K562 (cell line): ENCODE results near the gene ACTL8. TPM values are rescaled to one million over a fixed set of nuclear protein-coding genes. Genes with fewer than 3 reads are reported as not detected.

ENCODE experiments used
- ARID4B ChIP-seq: sonication (generic); formaldehyde crosslinking; IDR thresholded peaks from 2 replicates; pipeline ENCODE4 v1.8.0; 2022; ENCODE audit warnings: mild to moderate bottlenecking, missing genetic modification reagents
- CBX5 ChIP-seq: IDR thresholded peaks from 2 replicates; pipeline ENCODE4 v1.6.1; 2014; ENCODE audit warnings: low read depth, borderline replicate concordance
- CBX8 ChIP-seq: fragments of 200-600 bp; sonication (generic); IDR thresholded peaks from 2 replicates; pipeline ENCODE4 v1.6.1; 2012; ENCODE audit warnings: borderline replicate concordance, mixed run types, low read depth, mild to moderate bottlenecking, moderate library complexity, mixed read lengths, low read length, control low read depth, inconsistent platforms; ENCODE audit not compliant: poor library complexity, severe bottlenecking; ENCODE audit errors: extremely low read depth
- ELF2 ChIP-seq: fragments of 250-450 bp; sonication (Bioruptor Pico); IDR thresholded peaks from 2 replicates; pipeline ENCODE4 v1.5.0; 2021; ENCODE audit warnings: mild to moderate bottlenecking
- ETV1 ChIP-seq: fragments of 450-650 bp; conservative IDR thresholded peaks from 2 replicates; pipeline ENCODE4 v1.6.1; 2016; ENCODE audit warnings: missing genetic modification characterization, control low read depth, low read depth, missing compliant biosample characterization
- L3MBTL2 ChIP-seq: fragments of 450-650 bp; IDR thresholded peaks from 2 replicates; pipeline ENCODE4 v1.6.1; 2016; ENCODE audit warnings: mild to moderate bottlenecking, moderate library complexity
- MEIS2 ChIP-seq: fragments of 450-650 bp; IDR thresholded peaks from 2 replicates; pipeline ENCODE4 v1.6.1; 2014; ENCODE audit warnings: mild to moderate bottlenecking; ENCODE audit not compliant: partially characterized antibody
- NR3C1 ChIP-seq: sonication (generic); formaldehyde crosslinking; IDR thresholded peaks from 2 replicates; pipeline ENCODE4 v1.8.1; 2022; ENCODE audit warnings: missing genetic modification reagents
- PRPF4 ChIP-seq: fragments of 200-400 bp; formaldehyde crosslinking; IDR thresholded peaks from one replicate; pipeline ENCODE4 v1.6.1; 2017; ENCODE audit warnings: low read length, low read depth, mild to moderate bottlenecking; ENCODE audit not compliant: insufficient read depth, poor library complexity, severe bottlenecking
- PTBP1 ChIP-seq: fragments of 200-400 bp; formaldehyde crosslinking; IDR thresholded peaks from 2 replicates; pipeline ENCODE4 v1.6.1; 2017; ENCODE audit warnings: low read depth, low read length
- PYGO2 ChIP-seq: fragments of 450-650 bp; IDR thresholded peaks from 2 replicates; pipeline ENCODE4 v1.6.1; 2016; ENCODE audit warnings: mild to moderate bottlenecking, missing genetic modification characterization, moderate library complexity, missing compliant biosample characterization
- RBM15 ChIP-seq: fragments of 200-400 bp; formaldehyde crosslinking; IDR thresholded peaks from 2 replicates; pipeline ENCODE4 v1.6.1; 2018; ENCODE audit warnings: mild to moderate bottlenecking, low read length, moderate library complexity; ENCODE audit not compliant: insufficient read depth
- SMC3 ChIP-seq: conservative IDR thresholded peaks from 2 replicates; pipeline ENCODE4 v1.6.1; 2011; ENCODE audit warnings: low read depth, low read length, improper control_type of control experiment; ENCODE audit not compliant: insufficient read depth
- TCFL5 ChIP-seq: fragments of 250-450 bp; sonication (Bioruptor Pico); conservative IDR thresholded peaks from 2 replicates; pipeline ENCODE4 v1.6.1; 2021; ENCODE audit warnings: mild to moderate bottlenecking, moderate library complexity, matching md5 sums
- U2AF1 ChIP-seq: fragments of 200-400 bp; formaldehyde crosslinking; optimal IDR thresholded peaks from 2 replicates; pipeline ENCODE3; 2017; ENCODE audit warnings: mild to moderate bottlenecking, low read depth, low read length, moderate library complexity
- ZNF318 ChIP-seq, 2 experiments: fragments of 450-650 bp; IDR thresholded peaks; 2 replicates each; pipeline ENCODE4 v1.6.1; 2016; ENCODE audit warnings: mild to moderate bottlenecking in 2 of 2, borderline replicate concordance in 1 of 2, low read depth in 1 of 2, moderate library complexity in 1 of 2
- polyA plus RNA-seq, 8 experiments: library from polyadenylated mRNA; depleted of rRNA in 4 of 8; stranded (reverse) in 5 of 8; unstranded in 3 of 8; fragments of >200 nt; fragmentation: Nextera tagmentation in 2 of 8; fragmentation: Illumina TruSeq in 1 of 8; extraction: Ambion mirVana in 2 of 8; extraction: Trizol in 1 of 8; gene quantifications; 2 replicates each; pipeline versions ENCODE4 v1.2.1 to v1.2.3, GENCODE V29; 2011 to 2014; ENCODE audit warnings: inconsistent platforms in 1 of 8, missing spikeins in 1 of 8
- total RNA-seq, 7 experiments: library from RNA; depleted of rRNA in 6 of 7; stranded (reverse); fragments of >200 nt in 6 of 7; fragmentation: Illumina TruSeq in 2 of 7; extraction: Trizol in 2 of 7; gene quantifications; 2 replicates each; pipeline versions ENCODE4 v1.2.1 to v1.2.3, GENCODE V29; 2011 to 2021; ENCODE audit warnings: low replicate concordance in 1 of 7

ACTL8 gene
- total and polyA plus RNA-seq, 9 of the 15 experiments (the other 6 are each of a cell fraction or from before 2014, with no cell fraction given), result 0.30 to 3.3 (median 1.6) TPM

DNA sequence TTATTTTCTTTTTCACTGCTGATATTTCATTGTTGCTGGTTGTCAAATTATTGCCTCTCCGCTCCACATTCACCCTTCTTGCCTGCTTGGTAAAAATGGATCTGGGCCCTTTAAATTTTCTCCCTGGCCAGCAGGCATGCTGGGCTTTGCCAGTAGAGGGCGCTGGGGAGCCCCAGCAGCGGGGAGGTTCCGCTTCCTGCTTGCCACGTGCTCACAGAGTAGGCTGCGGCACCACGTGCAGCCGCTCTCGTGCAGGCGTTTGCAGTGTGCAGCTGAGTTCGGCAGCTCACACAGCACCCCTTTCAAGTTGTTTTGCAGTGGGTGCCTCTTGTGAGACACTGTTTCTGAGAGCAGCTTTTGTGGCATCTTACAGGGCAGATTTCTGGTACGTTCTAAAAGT is at the start of gene ACTL8 (continued):
- TF ChIP-seq ARID4B (CRISPR knock-in tag), result no peak
- TF ChIP-seq TCFL5 (CRISPR knock-in tag), result no peak
- no peak for TF ChIP-seq PYGO2 (tag)
- no peak for TF ChIP-seq PRPF4
- TF ChIP-seq SMC3, result 0 out of 2 replicates have a peak, but pooled peaks have one; percentile 14
- peak; percentile 89 for TF ChIP-seq L3MBTL2
- TF ChIP-seq MEIS2, result no peak
- peak; percentile 42 for TF ChIP-seq ETV1 (tag)
- peak; percentile 56; the same call in 1 of the 2 replicates for TF ChIP-seq PTBP1
- TF ChIP-seq CBX8, result no peak
- TF ChIP-seq RBM15, result no peak
- no peak for TF ChIP-seq ZNF318 (IDR thresholded peaks at IDR 0.05; ENCODE audit: borderline replicate concordance in 1 of 2, low read depth in 1 of 2)
- TF ChIP-seq U2AF1, result no peak
- TF ChIP-seq NR3C1 (CRISPR knock-in tag), result no peak
- 0 out of 2 replicates have a peak, but pooled peaks have one; percentile 21 for TF ChIP-seq CBX5
- no peak for TF ChIP-seq ELF2
